Ishikawa (cell line): ENCODE data around the gene PEA15.
A peak's percentile ranks its signal among the peaks of the same experiment; 100 is the strongest.

Source experiments
- CEBPB ChIP-seq: IDR thresholded peaks from 2 replicates; pipeline ENCODE4 v1.6.1; 2012
- CREB1 ChIP-seq: IDR thresholded peaks from 2 replicates; pipeline ENCODE4 v1.6.1; 2012; ENCODE audit warnings: low read depth
- EGR1 ChIP-seq: IDR thresholded peaks from 2 replicates; pipeline ENCODE4 v1.6.1; 2012
- EP300 ChIP-seq: IDR thresholded peaks from 2 replicates; pipeline ENCODE4 v1.6.1; 2012; ENCODE audit warnings: borderline replicate concordance
- FOXM1 ChIP-seq: IDR thresholded peaks from 2 replicates; pipeline ENCODE4 v1.6.1; 2012; ENCODE audit warnings: low read depth, borderline replicate concordance
- NFIC ChIP-seq: IDR thresholded peaks from 2 replicates; pipeline ENCODE4 v1.6.1; 2012
- RAD21 ChIP-seq: IDR thresholded peaks from 2 replicates; pipeline ENCODE4 v1.6.1; 2012; ENCODE audit warnings: low read depth
- TAF1 ChIP-seq: IDR thresholded peaks from 2 replicates; pipeline ENCODE4 v1.6.1; 2012; ENCODE audit warnings: low read depth, mild to moderate bottlenecking
- TCF12 ChIP-seq: IDR thresholded peaks from 2 replicates; pipeline ENCODE4 v1.6.1; 2012; ENCODE audit warnings: low read depth
- TEAD4 ChIP-seq: IDR thresholded peaks from 2 replicates; pipeline ENCODE4 v1.6.1; 2012
- USF1 ChIP-seq: IDR thresholded peaks from 2 replicates; pipeline ENCODE4 v1.6.1; 2012
- YY1 ChIP-seq: IDR thresholded peaks from 2 replicates; pipeline ENCODE4 v1.6.1; 2012; ENCODE audit warnings: low read depth
- ZBTB7A ChIP-seq: IDR thresholded peaks from 2 replicates; pipeline ENCODE4 v1.6.1; 2012; ENCODE audit warnings: low read depth
- TF ChIP-seq, protein P1 (sequence below): IDR thresholded peaks from 2 replicates; pipeline ENCODE4 v1.6.1; 2012; ENCODE audit warnings: low read depth, mild to moderate bottlenecking
- TF ChIP-seq, protein P2 (sequence below): IDR thresholded peaks from 2 replicates; pipeline ENCODE4 v1.6.1; 2012

PEA15 gene

GRCh38 chr1:160228431-160228830 is 23.2 kb downstream of the PEA15 start:
- no peak for TF ChIP-seq TAF1
- 0 out of 2 replicates have a peak, but pooled peaks have one; percentile 7 for TF ChIP-seq NFIC

DNA sequence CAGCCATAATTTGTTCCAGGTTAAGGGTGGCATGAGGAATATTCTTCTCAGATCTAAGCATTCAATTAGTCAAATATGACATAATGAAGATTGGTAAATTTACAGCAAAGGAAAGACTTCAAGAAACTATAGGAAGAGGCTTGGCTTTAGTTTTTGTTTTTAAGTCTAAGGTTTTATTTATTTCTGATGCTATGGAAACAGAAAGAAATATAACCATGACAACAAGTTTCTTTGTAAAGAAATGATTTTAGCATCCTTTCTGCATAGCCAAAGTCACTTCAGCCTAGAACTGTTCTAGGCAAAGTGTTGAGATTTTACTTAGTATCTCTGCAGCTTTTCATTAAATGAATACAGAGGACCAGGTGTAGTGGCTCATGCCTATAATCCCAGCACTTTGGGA is 27.7 kb downstream of the PEA15 start:
- TF ChIP-seq FOXM1 (no peak), EGR1 (no peak), ZBTB7A (no peak), TEAD4 (no peak), RAD21 (no peak), USF1 (no peak), EP300 (no peak), CREB1 (no peak), YY1 (no peak), TAF1 (no peak), TCF12 (no peak), NFIC (no peak), CEBPB (no peak)
- TF ChIP-seq, protein P1, sequence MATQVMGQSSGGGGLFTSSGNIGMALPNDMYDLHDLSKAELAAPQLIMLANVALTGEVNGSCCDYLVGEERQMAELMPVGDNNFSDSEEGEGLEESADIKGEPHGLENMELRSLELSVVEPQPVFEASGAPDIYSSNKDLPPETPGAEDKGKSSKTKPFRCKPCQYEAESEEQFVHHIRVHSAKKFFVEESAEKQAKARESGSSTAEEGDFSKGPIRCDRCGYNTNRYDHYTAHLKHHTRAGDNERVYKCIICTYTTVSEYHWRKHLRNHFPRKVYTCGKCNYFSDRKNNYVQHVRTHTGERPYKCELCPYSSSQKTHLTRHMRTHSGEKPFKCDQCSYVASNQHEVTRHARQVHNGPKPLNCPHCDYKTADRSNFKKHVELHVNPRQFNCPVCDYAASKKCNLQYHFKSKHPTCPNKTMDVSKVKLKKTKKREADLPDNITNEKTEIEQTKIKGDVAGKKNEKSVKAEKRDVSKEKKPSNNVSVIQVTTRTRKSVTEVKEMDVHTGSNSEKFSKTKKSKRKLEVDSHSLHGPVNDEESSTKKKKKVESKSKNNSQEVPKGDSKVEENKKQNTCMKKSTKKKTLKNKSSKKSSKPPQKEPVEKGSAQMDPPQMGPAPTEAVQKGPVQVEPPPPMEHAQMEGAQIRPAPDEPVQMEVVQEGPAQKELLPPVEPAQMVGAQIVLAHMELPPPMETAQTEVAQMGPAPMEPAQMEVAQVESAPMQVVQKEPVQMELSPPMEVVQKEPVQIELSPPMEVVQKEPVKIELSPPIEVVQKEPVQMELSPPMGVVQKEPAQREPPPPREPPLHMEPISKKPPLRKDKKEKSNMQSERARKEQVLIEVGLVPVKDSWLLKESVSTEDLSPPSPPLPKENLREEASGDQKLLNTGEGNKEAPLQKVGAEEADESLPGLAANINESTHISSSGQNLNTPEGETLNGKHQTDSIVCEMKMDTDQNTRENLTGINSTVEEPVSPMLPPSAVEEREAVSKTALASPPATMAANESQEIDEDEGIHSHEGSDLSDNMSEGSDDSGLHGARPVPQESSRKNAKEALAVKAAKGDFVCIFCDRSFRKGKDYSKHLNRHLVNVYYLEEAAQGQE, result no peak
- TF ChIP-seq, protein P2, sequence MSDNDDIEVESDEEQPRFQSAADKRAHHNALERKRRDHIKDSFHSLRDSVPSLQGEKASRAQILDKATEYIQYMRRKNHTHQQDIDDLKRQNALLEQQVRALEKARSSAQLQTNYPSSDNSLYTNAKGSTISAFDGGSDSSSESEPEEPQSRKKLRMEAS, result no peak

- TF ChIP-seq FOXM1 (no peak), YY1 (no peak), TEAD4 (no peak), EGR1 (no peak), CREB1 (no peak), TCF12 (no peak), CEBPB (no peak), TAF1 (no peak), ZBTB7A (no peak), EP300 (no peak), NFIC (no peak)
- TF ChIP-seq, protein P2, result no peak
These were observed 31.6 kb downstream of the PEA15 start for GRCh38 chr1:160236806-160237205.

GRCh38 chr1:160237558-160237957 is 32.4 kb downstream of the PEA15 start:
- TF ChIP-seq TAF1 (no peak), USF1 (no peak), NFIC (no peak), ZBTB7A (no peak), FOXM1 (no peak), RAD21 (no peak), EP300 (no peak), CEBPB (no peak), CREB1 (no peak)
- TF ChIP-seq, protein P1, result no peak
- TF ChIP-seq, protein P2, result no peak

GRCh38 chr1:160238408-160238807 is 33.2 kb downstream of the PEA15 start:
- TF ChIP-seq YY1, result no peak
- TF ChIP-seq, protein P2, result no peak

GRCh38 chr1:160239582-160240299 is 34.6 kb downstream of the PEA15 start:
- no peak for TF ChIP-seq EP300
- TF ChIP-seq ZBTB7A, result no peak
- TF ChIP-seq RAD21, result peak; percentile 4; the same call in 1 of the 2 replicates
- no peak for TF ChIP-seq EGR1
- TF ChIP-seq YY1, result no peak

DNA sequence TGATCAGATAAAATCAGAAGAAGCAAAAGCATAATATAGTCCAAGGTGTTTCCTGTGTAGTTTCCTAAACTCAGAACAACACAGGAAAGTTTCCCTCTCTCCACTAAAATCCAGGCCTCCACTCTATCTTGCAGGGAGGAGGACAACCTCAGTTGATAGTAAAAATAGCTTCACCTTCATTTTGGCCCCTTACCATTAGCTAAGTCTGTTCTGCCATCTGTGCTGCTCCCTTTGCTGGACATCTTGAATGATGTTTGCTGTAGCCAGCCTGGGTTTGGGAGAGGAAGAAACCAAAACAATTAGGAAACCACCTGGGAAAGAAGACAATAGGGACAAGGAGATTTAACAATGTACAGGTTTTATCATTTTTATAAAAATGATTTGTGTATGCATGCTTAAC is 38.6 kb downstream of the PEA15 start:
- TF ChIP-seq USF1, result no peak
- TF ChIP-seq, protein P1, result no peak
